Osteocyte (in vitro differentiated cells): Measurements from ENCODE around the gene MAN1A1. TPM values are rescaled to one million over a fixed set of nuclear protein-coding genes. Genes with fewer than 3 reads are reported as not detected.

Experiments used
- DNase-seq: peaks from one replicate; pipeline ENCODE4 v3.0.0; 2021; ENCODE audit warnings: mixed read lengths; ENCODE audit not compliant: unreplicated experiment; ENCODE audit errors: extremely low spot score
- H3K27ac Mint-ChIP-seq: one replicate; pipeline ENCODE4 v1.8.0; 2021; ENCODE audit warnings: mild to moderate bottlenecking, mixed read lengths; ENCODE audit not compliant: unreplicated experiment
- H3K27me3 Mint-ChIP-seq: one replicate; pipeline ENCODE4 v1.8.0; 2021; ENCODE audit warnings: mixed read lengths; ENCODE audit not compliant: unreplicated experiment
- H3K36me3 Mint-ChIP-seq: one replicate; pipeline ENCODE4 v1.8.0; 2021; ENCODE audit warnings: mixed read lengths; ENCODE audit not compliant: unreplicated experiment
- H3K4me1 Mint-ChIP-seq: one replicate; pipeline ENCODE4 v1.8.0; 2021; ENCODE audit warnings: mixed read lengths; ENCODE audit not compliant: unreplicated experiment
- H3K4me3 Mint-ChIP-seq: one replicate; pipeline ENCODE4 v1.8.0; 2021; ENCODE audit warnings: mild to moderate bottlenecking, moderate library complexity, mixed read lengths; ENCODE audit not compliant: unreplicated experiment
- H3K9me3 Mint-ChIP-seq: one replicate; pipeline ENCODE4 v1.8.0; 2021; ENCODE audit warnings: mixed read lengths; ENCODE audit not compliant: unreplicated experiment
- total RNA-seq: library from RNA; stranded (reverse); gene quantifications from 2 replicates; pipeline ENCODE4 v1.2.1, GENCODE V29; 2021
- TF ChIP-seq, protein P1 (sequence below): fragments of 200-600 bp; sonication (generic); IDR thresholded peaks from 2 replicates; pipeline ENCODE4 v1.5.0; 2021; ENCODE audit warnings: antibody characterized with exemption, mild to moderate bottlenecking, moderate library complexity

The MAN1A1 gene
- total RNA-seq, 1 donor from 2014 or later, result 7.0 TPM

DNA sequence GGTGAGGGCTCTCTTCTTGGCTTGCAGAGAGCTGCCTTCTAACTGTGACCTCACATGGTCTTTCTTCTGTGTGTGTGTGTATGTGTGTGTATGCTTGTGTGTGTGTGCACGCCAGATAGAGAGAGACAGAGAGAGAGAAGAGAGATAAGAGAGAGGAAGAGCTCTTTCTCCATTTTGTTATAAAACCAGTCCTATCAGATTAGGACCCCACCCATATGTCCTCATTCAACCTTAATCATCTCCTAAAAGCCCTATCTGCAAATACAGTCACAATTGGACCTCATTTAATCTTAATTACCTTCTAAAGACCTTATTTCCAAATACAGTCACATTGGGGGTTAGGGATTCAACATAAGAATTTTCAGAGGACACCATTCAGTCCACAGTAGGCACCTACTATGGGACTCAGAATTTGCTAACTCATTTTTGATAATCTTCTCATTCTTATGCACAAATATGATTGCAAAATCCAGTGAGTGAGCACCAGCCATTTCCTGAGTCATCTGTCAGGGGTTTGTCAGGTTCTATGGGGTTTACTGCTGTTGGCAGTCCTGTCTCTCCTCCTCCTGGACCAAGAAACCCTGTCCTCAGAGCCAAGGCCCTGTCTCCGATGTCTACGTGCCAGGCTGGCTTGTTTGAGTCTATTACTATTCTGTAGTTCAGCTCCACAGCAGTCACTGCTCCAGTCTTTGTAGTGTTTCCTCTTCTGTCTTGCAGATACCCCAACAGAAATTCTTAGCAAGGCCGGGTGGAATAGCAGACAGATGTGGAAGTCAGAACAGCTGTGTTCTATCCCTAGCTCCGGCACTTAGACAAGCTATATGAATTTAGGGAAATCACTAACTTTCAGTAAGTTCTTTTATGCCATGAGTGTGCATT is 212.1 kb downstream of the MAN1A1 start:
- Mint-ChIP-seq H3K36me3 (no peaks in the 10 kb centered on the region), H3K27ac (no peak overlapping the region), H3K4me3 (no peak overlapping the region), H3K4me1 (peaks cover 4% of the 10 kb centered on the region), H3K27me3 (no peaks in the 10 kb centered on the region), H3K9me3 (no peaks in the 10 kb centered on the region)
- DNase-seq, result no peak
- TF ChIP-seq, protein P1, sequence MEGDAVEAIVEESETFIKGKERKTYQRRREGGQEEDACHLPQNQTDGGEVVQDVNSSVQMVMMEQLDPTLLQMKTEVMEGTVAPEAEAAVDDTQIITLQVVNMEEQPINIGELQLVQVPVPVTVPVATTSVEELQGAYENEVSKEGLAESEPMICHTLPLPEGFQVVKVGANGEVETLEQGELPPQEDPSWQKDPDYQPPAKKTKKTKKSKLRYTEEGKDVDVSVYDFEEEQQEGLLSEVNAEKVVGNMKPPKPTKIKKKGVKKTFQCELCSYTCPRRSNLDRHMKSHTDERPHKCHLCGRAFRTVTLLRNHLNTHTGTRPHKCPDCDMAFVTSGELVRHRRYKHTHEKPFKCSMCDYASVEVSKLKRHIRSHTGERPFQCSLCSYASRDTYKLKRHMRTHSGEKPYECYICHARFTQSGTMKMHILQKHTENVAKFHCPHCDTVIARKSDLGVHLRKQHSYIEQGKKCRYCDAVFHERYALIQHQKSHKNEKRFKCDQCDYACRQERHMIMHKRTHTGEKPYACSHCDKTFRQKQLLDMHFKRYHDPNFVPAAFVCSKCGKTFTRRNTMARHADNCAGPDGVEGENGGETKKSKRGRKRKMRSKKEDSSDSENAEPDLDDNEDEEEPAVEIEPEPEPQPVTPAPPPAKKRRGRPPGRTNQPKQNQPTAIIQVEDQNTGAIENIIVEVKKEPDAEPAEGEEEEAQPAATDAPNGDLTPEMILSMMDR, result no peak

DNA sequence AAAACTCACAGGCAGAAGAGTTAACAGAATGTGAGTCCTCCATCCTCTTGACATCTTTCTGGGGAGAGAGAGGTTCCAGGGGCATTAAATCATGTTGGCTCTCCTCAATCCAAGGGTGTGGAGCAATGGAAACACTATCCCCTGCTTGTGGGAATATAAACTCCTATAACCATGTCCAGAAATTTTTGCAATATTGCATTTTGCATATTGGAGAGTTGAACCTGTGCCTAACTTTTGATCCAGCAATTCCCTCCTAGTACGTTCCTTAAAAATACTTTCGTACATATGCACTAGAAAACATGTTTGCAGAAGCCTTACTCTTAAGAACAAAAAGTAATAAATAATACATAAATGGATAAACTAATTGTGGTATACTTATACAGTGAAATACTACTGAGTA is 214.8 kb downstream of the MAN1A1 start:
- Mint-ChIP-seq H3K4me3 (no peak overlapping the region), H3K9me3 (no peaks in the 10 kb centered on the region), H3K27me3 (no peaks in the 10 kb centered on the region), H3K4me1 (peaks cover 21% of the 10 kb centered on the region), H3K36me3 (no peaks in the 10 kb centered on the region), H3K27ac (no peak overlapping the region)
- DNase-seq, result no peak
- TF ChIP-seq, protein P1, result no peak

DNA sequence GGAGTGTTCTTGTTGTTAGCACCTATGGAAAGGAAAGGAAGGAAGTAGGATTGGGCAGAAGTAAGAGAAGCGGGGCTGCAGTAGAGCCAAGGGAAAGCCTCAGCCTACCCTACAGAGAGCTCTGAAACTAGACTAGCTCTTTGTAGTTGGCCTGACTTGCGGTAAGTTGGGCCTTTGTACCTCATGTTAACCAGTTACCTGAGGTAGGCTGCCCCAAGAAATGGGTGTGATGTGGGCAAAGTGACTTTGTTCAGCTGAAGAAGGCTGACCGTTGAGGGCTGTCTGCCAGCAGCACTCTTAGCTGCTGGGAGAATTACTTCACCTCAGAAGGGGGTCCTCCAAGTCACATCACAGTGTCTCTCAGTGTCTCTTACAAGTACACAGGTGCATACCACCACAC is 216.2 kb downstream of the MAN1A1 start:
- TF ChIP-seq, protein P1, result no peak
- H3K36me3 Mint-ChIP-seq, result no peaks in the 10 kb centered on the region
- no peaks in the 10 kb centered on the region for H3K27me3 Mint-ChIP-seq
- H3K9me3 Mint-ChIP-seq, result no peaks in the 10 kb centered on the region
- H3K4me3 Mint-ChIP-seq, result no peak overlapping the region
- no peak overlapping the region for H3K27ac Mint-ChIP-seq
- no peak for DNase-seq
- peaks cover 29% of the 10 kb centered on the region for H3K4me1 Mint-ChIP-seq

DNA sequence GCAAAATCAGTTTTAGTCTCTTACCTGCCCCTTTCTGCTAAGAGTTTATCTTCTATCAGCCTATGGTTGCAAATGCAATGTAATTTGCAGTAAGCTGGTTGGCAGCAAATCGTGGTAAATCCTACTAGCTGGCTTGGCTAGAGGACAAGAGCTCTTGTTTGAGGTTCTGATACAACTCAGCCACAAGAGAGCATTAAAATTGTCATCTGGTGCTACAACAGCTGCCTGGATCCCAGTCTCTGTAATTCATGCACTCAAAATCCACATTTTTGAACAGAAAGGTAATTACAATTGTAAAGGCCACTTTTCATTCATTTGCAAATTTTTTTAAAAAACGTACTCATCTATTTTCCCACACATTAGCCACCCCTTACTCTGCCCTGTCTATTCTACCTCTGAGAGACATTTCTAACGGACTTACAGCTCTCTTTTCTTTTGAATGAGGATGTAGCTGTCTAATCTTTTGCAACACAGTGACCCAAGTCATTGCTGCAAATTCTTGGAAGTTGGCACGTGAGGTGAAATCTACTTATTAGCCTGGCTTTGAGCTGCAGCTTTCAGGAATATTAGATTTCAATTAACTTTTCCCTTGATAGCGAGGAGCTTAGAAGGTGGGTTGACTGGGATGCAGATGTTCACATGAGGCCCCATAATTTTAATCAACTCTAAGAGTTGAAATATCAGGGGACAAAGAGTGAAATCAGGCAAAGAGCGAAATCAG is 217.1 kb downstream of the MAN1A1 start:
- Mint-ChIP-seq H3K4me1 (peaks cover 29% of the 10 kb centered on the region), H3K27ac (no peak overlapping the region), H3K4me3 (no peak overlapping the region), H3K9me3 (no peaks in the 10 kb centered on the region), H3K36me3 (no peaks in the 10 kb centered on the region), H3K27me3 (no peaks in the 10 kb centered on the region)
- TF ChIP-seq, protein P1, result no peak
- no peak for DNase-seq

DNA sequence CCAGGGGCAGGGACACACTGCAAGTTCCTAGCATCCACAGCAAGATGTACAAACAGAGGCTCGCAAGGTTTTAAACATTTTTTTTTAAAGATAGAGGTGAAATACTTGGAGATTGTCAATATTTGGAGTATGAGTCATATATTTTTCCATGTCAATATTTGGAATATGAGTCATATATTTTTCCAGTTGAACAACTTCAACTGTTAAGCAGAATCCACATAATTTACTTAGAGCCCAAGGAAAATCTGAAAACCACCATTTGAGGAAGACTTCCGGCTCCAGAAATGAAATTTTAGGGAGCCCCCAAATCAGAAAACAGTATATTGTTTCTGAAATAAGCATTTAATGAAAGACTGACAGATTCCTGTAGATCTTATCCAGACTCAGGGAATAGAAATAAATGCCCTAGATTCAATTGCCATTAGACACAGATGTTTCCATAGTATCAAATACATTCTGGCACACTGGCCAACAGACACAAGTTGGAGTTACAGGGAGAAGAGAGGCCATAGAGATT is 219.5 kb downstream of the MAN1A1 start:
- Mint-ChIP-seq H3K4me3 (no peak overlapping the region), H3K4me1 (peaks cover 27% of the 10 kb centered on the region), H3K27me3 (no peaks in the 10 kb centered on the region), H3K27ac (peak overlapping the region; percentile 88), H3K9me3 (no peaks in the 10 kb centered on the region), H3K36me3 (no peaks in the 10 kb centered on the region)
- DNase-seq, result no peak
- TF ChIP-seq, protein P1, result no peak
